ENCODE results near the gene TMEM178A.
"Not testable (repeated sequence)": the region's sequence is repeated elsewhere in the genome, so short reads cannot be mapped to it uniquely, and the experiment has no call there.

Gene TMEM178A

GRCh38 chr2:39645826-39646225 is 19.9 kb upstream of the TMEM178A start:
- no peaks in the 10 kb centered on the region for H3K9me3 ChIP-seq (ENCODE audit: control insufficient read depth in 5 of 5, low read length in 5 of 5)
- H3K27me3 ChIP-seq (ENCODE audit: control insufficient read depth in 5 of 5, insufficient read depth in 4 of 5, low read length in 5 of 5), result no peaks in the 10 kb centered on the region
- H3K27ac ChIP-seq (ENCODE audit: low read depth, low read length), result no peak overlapping the region
- no peak overlapping the region for H3K4me3 ChIP-seq (ENCODE audit: low read depth in 1 of 5, low read length in 5 of 5)
- H3K4me1 ChIP-seq (ENCODE audit: control insufficient read depth in 5 of 5, insufficient read depth in 5 of 5, low read length in 5 of 5), result peaks cover 0 to 7% (median 3%) of the 10 kb centered on the region in 5 donors
- no peaks in the 10 kb centered on the region for H3K36me3 ChIP-seq (ENCODE audit: control insufficient read depth in 5 of 5, insufficient read depth in 5 of 5, low read length in 5 of 5)
- H3K9ac ChIP-seq (ENCODE audit: low read length in 5 of 5), result no peak overlapping the region

- no peak overlapping the region for H3K4me3 ChIP-seq (ENCODE audit: low read depth in 1 of 5, low read length in 5 of 5)
- no peaks in the 10 kb centered on the region for H3K36me3 ChIP-seq (ENCODE audit: control insufficient read depth in 5 of 5, insufficient read depth in 5 of 5, low read length in 5 of 5)
- no peak overlapping the region for H3K9ac ChIP-seq (ENCODE audit: low read length in 5 of 5)
- no peaks in the 10 kb centered on the region for H3K27me3 ChIP-seq (ENCODE audit: control insufficient read depth in 5 of 5, insufficient read depth in 4 of 5, low read length in 5 of 5)
- no peaks in the 10 kb centered on the region for H3K9me3 ChIP-seq (ENCODE audit: control insufficient read depth in 5 of 5, low read length in 5 of 5)
- no peak overlapping the region for H3K27ac ChIP-seq (ENCODE audit: low read depth, low read length)
- peaks cover 0 to 7% (median 3%) of the 10 kb centered on the region in 5 donors for H3K4me1 ChIP-seq (ENCODE audit: control insufficient read depth in 5 of 5, insufficient read depth in 5 of 5, low read length in 5 of 5)
These were observed 19.4 kb upstream of the TMEM178A start for GRCh38 chr2:39646267-39646666.

GRCh38 chr2:39647104-39647765 is 18.5 kb upstream of the TMEM178A start:
- no peaks in the 10 kb centered on the region for H3K9me3 ChIP-seq (ENCODE audit: control insufficient read depth in 5 of 5, low read length in 5 of 5)

GRCh38 chr2:39648580-39648979 is 17.1 kb upstream of the TMEM178A start:
- H3K27me3 ChIP-seq (ENCODE audit: control insufficient read depth in 5 of 5, insufficient read depth in 4 of 5, low read length in 5 of 5), result no peaks in the 10 kb centered on the region

More at GRCh38 chr2:39647104-39647765, 18.5 kb upstream of the TMEM178A start:
- H3K4me3 ChIP-seq (ENCODE audit: low read depth in 1 of 5, low read length in 5 of 5), result no peak overlapping the region
- H3K36me3 ChIP-seq (ENCODE audit: control insufficient read depth in 5 of 5, insufficient read depth in 5 of 5, low read length in 5 of 5), result no peaks in the 10 kb centered on the region
- no peak overlapping the region for H3K27ac ChIP-seq (ENCODE audit: low read depth, low read length)
- H3K4me1 ChIP-seq (ENCODE audit: control insufficient read depth in 5 of 5, insufficient read depth in 5 of 5, low read length in 5 of 5), result peaks cover 0 to 3% (median 2%) of the 10 kb centered on the region in 5 donors
- no peak overlapping the region for H3K9ac ChIP-seq (ENCODE audit: low read length in 5 of 5)
- no peaks in the 10 kb centered on the region for H3K27me3 ChIP-seq (ENCODE audit: control insufficient read depth in 5 of 5, insufficient read depth in 4 of 5, low read length in 5 of 5)

GRCh38 chr2:39649511-39649910 is 16.2 kb upstream of the TMEM178A start:
- Histone ChIP-seq H3K27ac (ENCODE audit: low read depth, low read length) (no peak overlapping the region), H3K9ac (ENCODE audit: low read length in 5 of 5) (no peak overlapping the region), H3K4me1 (ENCODE audit: control insufficient read depth in 5 of 5, insufficient read depth in 5 of 5, low read length in 5 of 5) (no peaks in the 10 kb centered on the region), H3K27me3 (ENCODE audit: control insufficient read depth in 5 of 5, insufficient read depth in 4 of 5, low read length in 5 of 5) (no peaks in the 10 kb centered on the region), H3K4me3 (ENCODE audit: low read depth in 1 of 5, low read length in 5 of 5) (no peak overlapping the region), H3K9me3 (ENCODE audit: control insufficient read depth in 5 of 5, low read length in 5 of 5) (no peaks in the 10 kb centered on the region), H3K36me3 (ENCODE audit: control insufficient read depth in 5 of 5, insufficient read depth in 5 of 5, low read length in 5 of 5) (no peaks in the 10 kb centered on the region)

More at GRCh38 chr2:39648580-39648979, 17.1 kb upstream of the TMEM178A start:
- Histone ChIP-seq H3K4me3 (ENCODE audit: low read depth in 1 of 5, low read length in 5 of 5) (no peak overlapping the region), H3K9ac (ENCODE audit: low read length in 5 of 5) (no peak overlapping the region), H3K36me3 (ENCODE audit: control insufficient read depth in 5 of 5, insufficient read depth in 5 of 5, low read length in 5 of 5) (no peaks in the 10 kb centered on the region), H3K9me3 (ENCODE audit: control insufficient read depth in 5 of 5, low read length in 5 of 5) (no peaks in the 10 kb centered on the region), H3K4me1 (ENCODE audit: control insufficient read depth in 5 of 5, insufficient read depth in 5 of 5, low read length in 5 of 5) (no peaks in the 10 kb centered on the region), H3K27ac (ENCODE audit: low read depth, low read length) (no peak overlapping the region)

- no peaks in the 10 kb centered on the region for H3K27me3 ChIP-seq (ENCODE audit: control insufficient read depth in 5 of 5, insufficient read depth in 4 of 5, low read length in 5 of 5)
- no peaks in the 10 kb centered on the region for H3K4me1 ChIP-seq (ENCODE audit: control insufficient read depth in 5 of 5, insufficient read depth in 5 of 5, low read length in 5 of 5)
- no peak overlapping the region for H3K27ac ChIP-seq (ENCODE audit: low read depth, low read length)
- H3K36me3 ChIP-seq (ENCODE audit: control insufficient read depth in 5 of 5, insufficient read depth in 5 of 5, low read length in 5 of 5), result no peaks in the 10 kb centered on the region
- no peak overlapping the region for H3K4me3 ChIP-seq (ENCODE audit: low read depth in 1 of 5, low read length in 5 of 5)
- no peak overlapping the region for H3K9ac ChIP-seq (ENCODE audit: low read length in 5 of 5)
- no peaks in the 10 kb centered on the region for H3K9me3 ChIP-seq (ENCODE audit: control insufficient read depth in 5 of 5, low read length in 5 of 5)
These were observed 15.2 kb upstream of the TMEM178A start for GRCh38 chr2:39650468-39650867.

- not testable (repeated sequence) for H3K36me3 ChIP-seq (ENCODE audit: control insufficient read depth in 5 of 5, insufficient read depth in 5 of 5, low read length in 5 of 5); H3K27me3 ChIP-seq (ENCODE audit: control insufficient read depth in 5 of 5, insufficient read depth in 4 of 5, low read length in 5 of 5); H3K4me1 ChIP-seq (ENCODE audit: control insufficient read depth in 5 of 5, insufficient read depth in 5 of 5, low read length in 5 of 5); H3K9ac ChIP-seq (ENCODE audit: low read length in 5 of 5); H3K27ac ChIP-seq (ENCODE audit: low read depth, low read length); H3K9me3 ChIP-seq (ENCODE audit: control insufficient read depth in 5 of 5, low read length in 5 of 5); H3K4me3 ChIP-seq (ENCODE audit: low read depth in 1 of 5, low read length in 5 of 5)
These were observed 9.5 kb upstream of the TMEM178A start for GRCh38 chr2:39656215-39656614.

- no peaks in the 10 kb centered on the region for H3K9me3 ChIP-seq (ENCODE audit: control insufficient read depth in 5 of 5, low read length in 5 of 5)
- no peaks in the 10 kb centered on the region for H3K36me3 ChIP-seq (ENCODE audit: control insufficient read depth in 5 of 5, insufficient read depth in 5 of 5, low read length in 5 of 5)
- H3K9ac ChIP-seq (ENCODE audit: low read length in 5 of 5), result no peak overlapping the region
- H3K27ac ChIP-seq (ENCODE audit: low read depth, low read length), result no peak overlapping the region
- H3K4me1 ChIP-seq (ENCODE audit: control insufficient read depth in 5 of 5, insufficient read depth in 5 of 5, low read length in 5 of 5), result no peaks in the 10 kb centered on the region
- H3K4me3 ChIP-seq (ENCODE audit: low read depth in 1 of 5, low read length in 5 of 5), result no peak overlapping the region
- no peaks in the 10 kb centered on the region for H3K27me3 ChIP-seq (ENCODE audit: control insufficient read depth in 5 of 5, insufficient read depth in 4 of 5, low read length in 5 of 5)
These were observed 8.3 kb upstream of the TMEM178A start for GRCh38 chr2:39657287-39657937.

- Histone ChIP-seq H3K27me3 (ENCODE audit: control insufficient read depth in 5 of 5, insufficient read depth in 4 of 5, low read length in 5 of 5) (no peaks in the 10 kb centered on the region), H3K9me3 (ENCODE audit: control insufficient read depth in 5 of 5, low read length in 5 of 5) (no peaks in the 10 kb centered on the region), H3K9ac (ENCODE audit: low read length in 5 of 5) (no peak overlapping the region), H3K4me1 (ENCODE audit: control insufficient read depth in 5 of 5, insufficient read depth in 5 of 5, low read length in 5 of 5) (no peaks in the 10 kb centered on the region), H3K27ac (ENCODE audit: low read depth, low read length) (no peak overlapping the region), H3K4me3 (ENCODE audit: low read depth in 1 of 5, low read length in 5 of 5) (no peak overlapping the region), H3K36me3 (ENCODE audit: control insufficient read depth in 5 of 5, insufficient read depth in 5 of 5, low read length in 5 of 5) (no peaks in the 10 kb centered on the region)
These were observed 7.3 kb upstream of the TMEM178A start for GRCh38 chr2:39658371-39658770.

GRCh38 chr2:39659765-39660611 is 5.7 kb upstream of the TMEM178A start:
- H3K4me1 ChIP-seq (ENCODE audit: control insufficient read depth in 5 of 5, insufficient read depth in 5 of 5, low read length in 5 of 5), result no peaks in the 10 kb centered on the region
- H3K9me3 ChIP-seq (ENCODE audit: control insufficient read depth in 5 of 5, low read length in 5 of 5), result no peaks in the 10 kb centered on the region
- H3K27me3 ChIP-seq (ENCODE audit: control insufficient read depth in 5 of 5, insufficient read depth in 4 of 5, low read length in 5 of 5), result no peaks in the 10 kb centered on the region
- no peak overlapping the region for H3K27ac ChIP-seq (ENCODE audit: low read depth, low read length)
- no peak overlapping the region for H3K4me3 ChIP-seq (ENCODE audit: low read depth in 1 of 5, low read length in 5 of 5)
- H3K36me3 ChIP-seq (ENCODE audit: control insufficient read depth in 5 of 5, insufficient read depth in 5 of 5, low read length in 5 of 5), result no peaks in the 10 kb centered on the region
- no peak overlapping the region for H3K9ac ChIP-seq (ENCODE audit: low read length in 5 of 5)
